K562 (cell line): ENCODE results near the gene ASCC1. TPM values are rescaled to one million over a fixed set of nuclear protein-coding genes. Genes with fewer than 3 reads are reported as not detected.
A peak's percentile ranks its signal among the peaks of the same experiment; 100 is the strongest.

ENCODE experiments used
- ATAC-seq: fragments of 200-7000 bp; cut with Tn5 transposase; 3 replicates; pipeline ENCODE4 v1.9.1; 2020; ENCODE audit warnings: moderate library complexity
- BruUV-seq: library from RNA; stranded (reverse); fragments of 400-500 nt; replicated peaks from 2 replicates; lab custom pipeline; 2021; lab: Mats Ljungman, UMichigan
- CTCF ChIA-PET: fragments of 300-600 bp; formaldehyde crosslinking; extraction: SDS; loops from one replicate; lab custom pipeline; 2021; ENCODE audit warnings: low intra/inter-chr PET ratio; lab: Yijun Ruan, JAX
- POLR2A ChIA-PET: fragments of 300-600, 350-650 bp; sonication (Branson Sonifier 250); formaldehyde crosslinking; extraction: SDS; loops from one replicate; lab custom pipeline; 2021; ENCODE audit warnings: antibody characterized with exemption, inconsistent platforms; lab: Yijun Ruan, JAX
- DNase-seq, 4 experiments: peaks; one replicate each; pipeline versions ENCODE4 v3.0.0 to v3.0.0-alpha.2; 2011 to 2018; ENCODE audit warnings: low spot score in 3 of 4, mixed read lengths in 3 of 4; ENCODE audit errors: extremely low read depth in 1 of 4
- FAIRE-seq: peaks from 2 replicates; lab custom pipeline; 2011; peaks lifted over from hg19 to GRCh38; lab: Jason Lieb, UNC
- H2AFZ ChIP-seq: 2 replicates; pipeline ENCODE4 v1.6.0; 2011; ENCODE audit warnings: low read depth, low read length, control low read depth, inconsistent platforms
- H3K27ac ChIP-seq: fragments of 200-600 bp; 3 replicates; pipeline ENCODE4 v1.8.0; 2011; ENCODE audit warnings: low read depth, mild to moderate bottlenecking, control low read depth, inconsistent platforms, low read length, moderate library complexity, mixed read lengths; ENCODE audit errors: extremely low read depth
- H3K27me3 ChIP-seq, 2 experiments: fragments of 300-600 bp in 1 of 2; 2 replicates in 1 of 2; 3 replicates in 1 of 2; pipeline versions ENCODE4 v1.6.0 to v1.8.0; 2011; ENCODE audit warnings: inconsistent platforms in 2 of 2, low read length in 2 of 2, mild to moderate bottlenecking in 1 of 2, mixed read lengths in 1 of 2, moderate library complexity in 1 of 2; ENCODE audit not compliant: control insufficient read depth in 2 of 2, insufficient read depth in 2 of 2
- H3K36me3 ChIP-seq: fragments of 300-600 bp; 3 replicates; pipeline ENCODE4 v1.8.0; 2011; ENCODE audit warnings: mild to moderate bottlenecking, low read length, inconsistent platforms; ENCODE audit not compliant: control insufficient read depth, insufficient read depth
- H3K4me1 ChIP-seq, 2 experiments: fragments of 200-600 bp in 1 of 2; replicated peaks in 1 of 2; 2 replicates in 1 of 2; 3 replicates in 1 of 2; pipeline versions ENCODE4 v1.5.1 to v1.8.0; 2011; ENCODE audit warnings: inconsistent platforms in 2 of 2, low read length in 2 of 2, mild to moderate bottlenecking in 1 of 2, mixed read lengths in 1 of 2, moderate library complexity in 1 of 2; ENCODE audit not compliant: control insufficient read depth in 2 of 2, insufficient read depth in 2 of 2
- H3K4me2 ChIP-seq: 2 replicates; pipeline ENCODE4 v1.6.1; 2011; ENCODE audit warnings: low read length, control low read depth, inconsistent platforms, mixed read lengths; ENCODE audit not compliant: insufficient read depth
- H3K4me3 ChIP-seq: fragments of 200-600 bp; sonication (generic), shearing (Covaris generic); 2 replicates; pipeline ENCODE4 v1.5.1; 2016; ENCODE audit warnings: control low read depth, inconsistent platforms
- H3K79me2 ChIP-seq: fragments of 200-600 bp; 3 replicates; pipeline ENCODE4 v1.8.0; 2011; ENCODE audit warnings: low read length, inconsistent platforms; ENCODE audit not compliant: control insufficient read depth, insufficient read depth
- H3K9ac ChIP-seq, 2 experiments: 2 replicates each; pipeline versions ENCODE4 v1.6.0 to v1.6.1; 2011; ENCODE audit warnings: low read depth in 2 of 2, low read length in 2 of 2, control low read depth in 1 of 2, inconsistent platforms in 1 of 2, mild to moderate bottlenecking in 1 of 2, mixed read lengths in 1 of 2; ENCODE audit not compliant: insufficient read depth in 1 of 2
- H3K9me1 ChIP-seq: one replicate; pipeline ENCODE4 v1.6.0; 2011; ENCODE audit warnings: inconsistent platforms, mild to moderate bottlenecking, low read length, moderate library complexity; ENCODE audit not compliant: control insufficient read depth, insufficient read depth
- H3K9me3 ChIP-seq: replicated peaks from 2 replicates; pipeline ENCODE4 v1.5.1; 2011; ENCODE audit warnings: low read depth, low read length, inconsistent platforms; ENCODE audit not compliant: control insufficient read depth, insufficient read depth
- H4K20me1 ChIP-seq: replicated peaks from 2 replicates; pipeline ENCODE4 v1.6.1; 2011; ENCODE audit warnings: low read length, inconsistent platforms, mixed read lengths; ENCODE audit not compliant: control insufficient read depth, insufficient read depth
- C11orf30 ChIP-seq: fragments of 450-650 bp; IDR thresholded peaks from 2 replicates; pipeline ENCODE4 v1.6.1; 2016; ENCODE audit warnings: low read depth, mild to moderate bottlenecking
- DNMT1 ChIP-seq: fragments of 450-650 bp; IDR thresholded peaks from 2 replicates; pipeline ENCODE4 v1.6.1; 2016; ENCODE audit warnings: antibody characterized with exemption, mild to moderate bottlenecking
- DPF2 ChIP-seq: fragments of 450-650 bp; IDR thresholded peaks from 2 replicates; pipeline ENCODE4 v1.6.1; 2016
- MAFG ChIP-seq: fragments of 450-650 bp; conservative IDR thresholded peaks from 2 replicates; pipeline ENCODE4 v1.6.1; 2016; ENCODE audit warnings: missing genetic modification characterization, missing compliant biosample characterization
- NFE2 ChIP-seq: IDR thresholded peaks from 2 replicates; pipeline ENCODE4 v1.6.1; 2014; ENCODE audit warnings: antibody characterized with exemption, low read depth
- TRIM28 ChIP-seq: fragments of 450-650 bp; IDR thresholded peaks from 2 replicates; pipeline ENCODE4 v1.6.1; 2017
- ZBTB9 ChIP-seq: fragments of 450-650 bp; formaldehyde crosslinking; IDR thresholded peaks from 2 replicates; pipeline ENCODE4 v1.4.0; 2020; ENCODE audit warnings: mild to moderate bottlenecking, moderate library complexity
- ZNF316 ChIP-seq: fragments of 450-650 bp; IDR thresholded peaks from 2 replicates; pipeline ENCODE4 v1.6.1; 2016
- ZNF644 ChIP-seq: fragments of 200-800 bp; sonication (Bioruptor generic); IDR thresholded peaks from 2 replicates; pipeline ENCODE4 v1.6.1; 2016; ENCODE audit warnings: low read depth, missing genetic modification characterization, missing compliant biosample characterization
- WGBS: fragments of 100-300 bp; shearing (Covaris generic); methylation state at CpG from one replicate; pipeline ENCODE4 v1.1.6; 2016; ENCODE audit warnings: low coverage, mixed read lengths; ENCODE audit not compliant: insufficient coverage; ENCODE audit errors: missing lambda C conversion rate; 5-methylcytosine and 5-hydroxymethylcytosine counted together
- in situ Hi-C: fragments of 300-500 bp; cut with MboI; formaldehyde crosslinking; loops from 4 replicates; pipeline ENCODE4 v1.15.0; 2018; ENCODE audit warnings: inconsistent platforms, mixed read lengths
- intact Hi-C: fragments of 100-400 bp; cut with micrococcal nuclease; formaldehyde crosslinking; loops from 2 replicates; pipeline ENCODE4 v1.14.2; 2022
- polyA plus RNA-seq, 8 experiments: library from polyadenylated mRNA; depleted of rRNA in 4 of 8; stranded (reverse) in 5 of 8; unstranded in 3 of 8; fragments of >200 nt; fragmentation: Nextera tagmentation in 2 of 8; fragmentation: Illumina TruSeq in 1 of 8; extraction: Ambion mirVana in 2 of 8; extraction: Trizol in 1 of 8; gene quantifications; 2 replicates each; pipeline versions ENCODE4 v1.2.1 to v1.2.3, GENCODE V29; 2011 to 2014; ENCODE audit warnings: inconsistent platforms in 1 of 8, missing spikeins in 1 of 8
- total RNA-seq, 7 experiments: library from RNA; depleted of rRNA in 6 of 7; stranded (reverse); fragments of >200 nt in 6 of 7; fragmentation: Illumina TruSeq in 2 of 7; extraction: Trizol in 2 of 7; gene quantifications; 2 replicates each; pipeline versions ENCODE4 v1.2.1 to v1.2.3, GENCODE V29; 2011 to 2021; ENCODE audit warnings: low replicate concordance in 1 of 7

Gene ASCC1
- total and polyA plus RNA-seq, 9 of the 15 experiments (the other 6 are each of a cell fraction or from before 2014, with no cell fraction given): 31.7 to 73.3 (median 52.8) TPM

DNA sequence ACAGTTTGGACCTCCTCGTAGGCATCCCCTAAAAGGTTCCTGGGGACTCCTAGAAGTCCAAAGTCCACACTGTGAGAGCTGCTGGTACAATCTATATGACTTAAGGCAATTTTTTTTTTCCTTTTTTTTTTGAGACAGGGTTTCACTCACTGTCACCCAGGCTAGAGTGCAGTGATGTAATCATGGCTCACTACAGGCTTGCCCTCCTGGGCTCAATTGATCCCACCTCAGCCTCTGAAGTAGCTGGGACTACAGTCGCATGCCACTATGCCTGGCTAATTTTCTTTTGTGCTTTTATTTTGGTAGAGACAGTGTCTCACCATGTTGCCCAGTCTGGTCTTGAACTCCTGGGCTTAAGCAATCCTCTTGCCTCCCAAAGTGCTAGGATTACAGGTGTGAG lies 123.1 kb downstream of the ASCC1 start (continued):
- TF ChIP-seq TRIM28: no peak
- no peak for TF ChIP-seq DNMT1

GRCh38 chr10:72092171-72092924 lies 123.7 kb downstream of the ASCC1 start:
- 70% methylated on average over 8 of the region's 8 CpGs for WGBS
- TF ChIP-seq ZBTB9 (CRISPR knock-in tag) (no peak), ZNF316 (peak; percentile 54), DPF2 (0 out of 2 replicates have a peak, but pooled peaks have one; percentile 11), MAFG (tag) (peak; percentile 39; the same call in 1 of the 2 replicates), NFE2 (peak; percentile 76), ZNF644 (tag) (no peak), C11orf30 (peak; percentile 68)
- TF ChIP-seq, all 486 proteins: peak for 5
- no TSS peak for BruUV-seq
- Histone ChIP-seq H3K9ac (no peak overlapping the region), H3K9me3 (no peaks in the 10 kb centered on the region), H3K4me2 (no peak overlapping the region), H3K4me1 (peaks cover 21 to 23% of the 10 kb centered on the region in 2 experiments), H3K27me3 (no peaks in the 10 kb centered on the region), H3K9me1 (no peaks in the 10 kb centered on the region), H4K20me1 (no peaks in the 10 kb centered on the region), H3K36me3 (peaks cover 14% of the 10 kb centered on the region; the same call in 2 of the 3 replicates), H3K4me3 (no peak overlapping the region), H3K27ac (0 out of 3 replicates have a peak overlapping the region, but pooled peaks have one; percentile 22), H3K79me2 (no peaks in the 10 kb centered on the region), H2AFZ (peak overlapping the region; percentile 41; the same call in 1 of the 2 replicates)
- FAIRE-seq (peak; percentile 46), ATAC-seq (peak; percentile 32), DNase-seq (peak in 1 of 4 experiments; percentile 9)
- ChIA-PET CTCF (no interaction called here), POLR2A (interaction anchor here (0.5 to 0.9 kb wide), 3 partner anchors 15 to 220 kb away, joined by 3 to 4 read pairs (median 3); no protein-coding TSS in a partner anchor)
- intact Hi-C loops (no loop called here), in situ Hi-C loops (no loop called here)
